ENCODE results near the gene OPRM1.
"Not testable (repeated sequence)": the region's sequence is repeated elsewhere in the genome, so short reads cannot be mapped to it uniquely, and the experiment has no call there.

The OPRM1 gene

GRCh38 chr6:154039231-154039842, at the start of gene OPRM1:
OPRM1 (plus strand) TSS chr6:154039240; CDS start chr6:154039545, 305 bp downstream.
- peak; percentile 16 for DNase-seq

GRCh38 chr6:153989989-153990388, 49.1 kb upstream of the OPRM1 start:
- no peak for DNase-seq

- no peak for DNase-seq
These were observed 45.0 kb upstream of the OPRM1 start for GRCh38 chr6:153994004-153994403.

- no peak for DNase-seq
These were observed 44.2 kb upstream of the OPRM1 start for GRCh38 chr6:153994811-153995210.

GRCh38 chr6:153997221-153997620, 41.8 kb upstream of the OPRM1 start:
- DNase-seq, result no peak

GRCh38 chr6:154001494-154002285, 37.4 kb upstream of the OPRM1 start:
- DNase-seq, result no peak

GRCh38 chr6:154002894-154003293, 36.1 kb upstream of the OPRM1 start:
- no peak for DNase-seq

- no peak for DNase-seq
These were observed 28.7 kb upstream of the OPRM1 start for GRCh38 chr6:154010371-154010770.

GRCh38 chr6:154012852-154013251, 26.2 kb upstream of the OPRM1 start:
- DNase-seq, result no peak

- no peak for DNase-seq
These were observed 21.3 kb upstream of the OPRM1 start for GRCh38 chr6:154017786-154018185.

- no peak for DNase-seq
These were observed 8.4 kb upstream of the OPRM1 start for GRCh38 chr6:154030646-154031045.

- DNase-seq, result no peak
These were observed 2.0 kb downstream of the OPRM1 start for GRCh38 chr6:154041001-154041400.

- DNase-seq, result no peak
These were observed 14.1 kb downstream of the OPRM1 start for GRCh38 chr6:154053141-154053540.

- no peak for DNase-seq
These were observed 17.5 kb downstream of the OPRM1 start for GRCh38 chr6:154056536-154056935.

- no peak for DNase-seq
These were observed 18.1 kb downstream of the OPRM1 start for GRCh38 chr6:154057098-154057497.

GRCh38 chr6:154058963-154059680, 20.1 kb downstream of the OPRM1 start:
- DNase-seq, result no peak

- DNase-seq, result no peak
These were observed 21.0 kb downstream of the OPRM1 start for GRCh38 chr6:154060076-154060475.

GRCh38 chr6:154070041-154070440, 31.0 kb downstream of the OPRM1 start:
- no peak for DNase-seq

GRCh38 chr6:154070657-154071056, 31.6 kb downstream of the OPRM1 start:
- peak; percentile 37 for DNase-seq

- DNase-seq, result no peak
These were observed 32.2 kb downstream of the OPRM1 start for GRCh38 chr6:154071236-154071635.

- DNase-seq, result no peak
These were observed 32.7 kb downstream of the OPRM1 start for GRCh38 chr6:154071711-154072110.

GRCh38 chr6:154078596-154078995, 39.6 kb downstream of the OPRM1 start:
- DNase-seq, result not testable (repeated sequence)

GRCh38 chr6:154080461-154081189, 41.6 kb downstream of the OPRM1 start:
- DNase-seq, result peak; percentile 7
